Neural progenitor cell (in vitro differentiated cells): ENCODE data around the gene SEMA3B. TPM values are rescaled to one million over a fixed set of nuclear protein-coding genes. Genes with fewer than 3 reads are reported as not detected.

Experiments
- DNase-seq: peaks from one replicate; pipeline ENCODE4 v3.0.0-alpha.2; 2016; ENCODE audit warnings: low spot score
- H2AFZ ChIP-seq: fragments of 200-600 bp; sonication (generic); replicated peaks from 2 replicates; pipeline ENCODE4 v1.6.1; 2016; ENCODE audit warnings: antibody characterized with exemption
- H3F3A ChIP-seq: fragments of 200-600 bp; sonication (generic); 2 replicates; pipeline ENCODE4 v1.6.1; 2016; ENCODE audit warnings: antibody characterized with exemption, low read depth
- H3K27ac ChIP-seq: fragments of 200-600 bp; sonication (generic); 2 replicates; pipeline ENCODE4 v1.5.1; 2016; ENCODE audit warnings: mild to moderate bottlenecking
- H3K27me3 ChIP-seq: fragments of 200-600 bp; sonication (generic); 2 replicates; pipeline ENCODE4 v1.6.1; 2016; ENCODE audit warnings: mild to moderate bottlenecking, moderate library complexity
- H3K36me3 ChIP-seq: fragments of 200-600 bp; sonication (generic); 2 replicates; pipeline ENCODE4 v1.5.1; 2016
- H3K4me1 ChIP-seq: fragments of 200-600 bp; sonication (generic); 2 replicates; pipeline ENCODE4 v1.6.1; 2016; ENCODE audit warnings: mixed run types
- H3K4me2 ChIP-seq: fragments of 200-600 bp; sonication (generic); 2 replicates; pipeline ENCODE4 v1.6.1; 2016
- H3K4me3 ChIP-seq: fragments of 200-600 bp; sonication (generic); 2 replicates; pipeline ENCODE4 v1.5.1; 2016
- H3K79me2 ChIP-seq: fragments of 200-600 bp; sonication (generic); 2 replicates; pipeline ENCODE4 v1.6.1; 2016; ENCODE audit warnings: low read depth
- H3K9ac ChIP-seq: fragments of 200-600 bp; sonication (generic); 2 replicates; pipeline ENCODE4 v1.6.1; 2016
- H3K9me3 ChIP-seq: fragments of 200-600 bp; sonication (generic); 2 replicates; pipeline ENCODE4 v1.5.1; 2016; ENCODE audit warnings: low read depth
- H4K20me1 ChIP-seq: fragments of 200-600 bp; sonication (generic); 2 replicates; pipeline ENCODE4 v1.6.1; 2016; ENCODE audit warnings: low read depth
- H3K27ac Mint-ChIP-seq: 3 replicates; pipeline ENCODE4 v1.8.0; 2021; ENCODE audit warnings: mixed read lengths
- H3K27me3 Mint-ChIP-seq: 2 replicates; pipeline ENCODE4 v1.8.0; 2022; ENCODE audit warnings: low read depth, mild to moderate bottlenecking, inconsistent platforms, moderate library complexity, mixed read lengths; ENCODE audit not compliant: insufficient read depth
- H3K36me3 Mint-ChIP-seq: 3 replicates; pipeline ENCODE4 v1.8.0; 2021; ENCODE audit warnings: mixed read lengths
- H3K4me1 Mint-ChIP-seq: 3 replicates; pipeline ENCODE4 v1.8.0; 2021; ENCODE audit warnings: mixed read lengths
- H3K4me3 Mint-ChIP-seq: 3 replicates; pipeline ENCODE4 v1.8.0; 2021; ENCODE audit warnings: mild to moderate bottlenecking, moderate library complexity, mixed read lengths
- H3K9me3 Mint-ChIP-seq: 3 replicates; pipeline ENCODE4 v1.8.0; 2020; ENCODE audit warnings: mixed read lengths
- CTCF ChIP-seq: fragments of 200-600 bp; sonication (generic); IDR thresholded peaks from 2 replicates; pipeline ENCODE4 v1.5.1; 2017; ENCODE audit warnings: antibody characterized with exemption, mild to moderate bottlenecking
- EZH2 ChIP-seq: fragments of 200-600 bp; sonication (generic); IDR thresholded peaks from 2 replicates; pipeline ENCODE4 v1.6.1; 2017; ENCODE audit warnings: antibody characterized with exemption, mild to moderate bottlenecking, moderate library complexity
- EZH2phosphoT487 ChIP-seq: fragments of 200-600 bp; sonication (generic); IDR thresholded peaks from 2 replicates; pipeline ENCODE4 v1.6.1; 2017; ENCODE audit warnings: antibody characterized with exemption
- total RNA-seq: library from RNA; depleted of rRNA; stranded (reverse); fragments of >200 nt; gene quantifications from 2 replicates; pipeline ENCODE4 v1.2.3, GENCODE V29; 2015; ENCODE audit warnings: low replicate concordance

The SEMA3B gene
- total RNA-seq, 1 donor from 2014 or later: 0.80 TPM

GRCh38 chr3:50263478-50264382 lies 5.2 kb upstream of the SEMA3B start:
- Histone ChIP-seq H3K9me3 (no peaks in the 10 kb centered on the region), H2AFZ (no peak overlapping the region), H3K4me1 (peaks cover 57% of the 10 kb centered on the region), H3K79me2 (no peaks in the 10 kb centered on the region), H3K27me3 (no peaks in the 10 kb centered on the region), H3K36me3 (no peaks in the 10 kb centered on the region), H3K4me3 (peak overlapping the region; percentile 3), H3F3A (peaks cover 66% of the 10 kb centered on the region), H3K27ac (peak overlapping the region; percentile 90), H4K20me1 (peaks cover 8% of the 10 kb centered on the region), H3K9ac (no peak overlapping the region), H3K4me2 (peak overlapping the region; percentile 70)
- Mint-ChIP-seq H3K36me3 (no peaks in the 10 kb centered on the region), H3K4me3 (peak overlapping the region; percentile 14), H3K27ac (peak overlapping the region; percentile 94), H3K9me3 (no peaks in the 10 kb centered on the region), H3K27me3 (peaks cover 10% of the 10 kb centered on the region), H3K4me1 (peaks cover 78% of the 10 kb centered on the region)
- DNase-seq: no peak
- TF ChIP-seq CTCF (no peak), EZH2 (no peak), EZH2phosphoT487 (no peak)

- H2AFZ ChIP-seq: no peak overlapping the region
- H3K4me3 ChIP-seq: peak overlapping the region; percentile 3
- no peaks in the 10 kb centered on the region for H3K27me3 ChIP-seq
- Mint-ChIP-seq H3K9me3 (no peaks in the 10 kb centered on the region), H3K27me3 (peaks cover 12% of the 10 kb centered on the region), H3K4me3 (peak overlapping the region; percentile 14), H3K4me1 (peaks cover 75% of the 10 kb centered on the region), H3K27ac (peak overlapping the region; percentile 98), H3K36me3 (no peaks in the 10 kb centered on the region)
- H3K4me2 ChIP-seq: peak overlapping the region; percentile 70
- H3K79me2 ChIP-seq: no peaks in the 10 kb centered on the region
- H3K9me3 ChIP-seq: no peaks in the 10 kb centered on the region
- H3F3A ChIP-seq: peaks cover 59% of the 10 kb centered on the region
- H3K4me1 ChIP-seq: peaks cover 64% of the 10 kb centered on the region
- peaks cover 3% of the 10 kb centered on the region for H4K20me1 ChIP-seq
- peak overlapping the region; percentile 90 for H3K27ac ChIP-seq
- peak; percentile 94 for DNase-seq
- no peaks in the 10 kb centered on the region for H3K36me3 ChIP-seq
- TF ChIP-seq CTCF: no peak
- no peak for TF ChIP-seq EZH2phosphoT487
- TF ChIP-seq EZH2: no peak
- H3K9ac ChIP-seq: no peak overlapping the region
These were observed 4.5 kb upstream of the SEMA3B start for GRCh38 chr3:50264383-50264963.

- Histone ChIP-seq H3K4me1 (peaks cover 64% of the 10 kb centered on the region), H3K27me3 (no peaks in the 10 kb centered on the region), H3K79me2 (no peaks in the 10 kb centered on the region), H3K4me2 (peak overlapping the region; percentile 70), H3K36me3 (no peaks in the 10 kb centered on the region), H3K27ac (peak overlapping the region; percentile 66), H3F3A (peaks cover 55% of the 10 kb centered on the region), H4K20me1 (no peaks in the 10 kb centered on the region), H3K9me3 (no peaks in the 10 kb centered on the region), H3K9ac (no peak overlapping the region), H2AFZ (no peak overlapping the region), H3K4me3 (no peak overlapping the region)
- Mint-ChIP-seq H3K4me1 (peaks cover 77% of the 10 kb centered on the region), H3K27me3 (peaks cover 13% of the 10 kb centered on the region), H3K27ac (peak overlapping the region; percentile 98), H3K9me3 (no peaks in the 10 kb centered on the region), H3K36me3 (no peaks in the 10 kb centered on the region), H3K4me3 (peak overlapping the region; percentile 69)
- no peak for DNase-seq
- TF ChIP-seq EZH2 (no peak), EZH2phosphoT487 (no peak), CTCF (no peak)
These were observed 3.9 kb upstream of the SEMA3B start for GRCh38 chr3:50264964-50265485.
